ENCODE measurements around the gene SBF2.

The SBF2 gene

GRCh38 chr11:9838229-9838628 is 455.8 kb downstream of the SBF2 start:
- DNase-seq = no peak

DNA sequence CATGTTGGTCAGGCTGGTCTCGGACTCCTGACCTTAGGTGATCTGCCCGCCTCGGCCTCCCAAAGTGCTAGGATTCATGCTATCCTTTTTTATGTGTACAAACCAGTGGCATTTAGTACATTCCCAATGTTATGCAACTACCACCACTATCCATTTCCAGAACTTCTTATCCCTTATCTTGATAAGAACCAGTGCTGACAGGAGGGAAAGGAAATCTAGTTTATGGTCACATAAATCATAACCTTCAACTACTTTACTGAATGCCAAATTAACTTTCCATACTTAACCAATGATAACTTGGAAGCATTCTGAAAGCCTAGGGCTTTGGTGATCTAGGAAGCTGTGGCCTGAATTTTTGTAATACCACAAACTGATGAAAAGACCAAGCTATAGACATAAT is 459.7 kb downstream of the SBF2 start:
- DNase-seq = no peak

GRCh38 chr11:9831122-9831521 is 462.9 kb downstream of the SBF2 start:
- DNase-seq = peak; percentile 46

- no peak for DNase-seq
Measured at GRCh38 chr11:9827708-9828107, 466.3 kb downstream of the SBF2 start.

DNA sequence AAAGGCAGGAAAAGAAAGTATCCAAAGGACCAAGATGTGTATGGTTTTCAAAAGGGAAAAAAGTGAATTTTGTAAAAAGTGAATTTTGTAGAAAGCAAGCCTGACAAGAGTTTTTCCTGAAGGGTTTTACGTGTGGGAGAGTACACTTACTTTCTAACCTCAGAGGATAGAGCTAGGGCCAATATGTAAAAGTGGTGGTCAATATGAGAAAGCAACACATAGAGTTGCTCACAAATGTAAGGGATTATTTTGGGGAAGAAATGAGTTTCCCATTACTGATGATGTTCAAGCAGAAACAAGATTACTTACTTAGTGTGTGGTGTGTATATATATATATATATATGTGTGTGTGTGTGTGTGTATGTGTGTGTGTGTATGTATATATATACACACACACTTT is 467.6 kb downstream of the SBF2 start:
- DNase-seq = no peak

DNA sequence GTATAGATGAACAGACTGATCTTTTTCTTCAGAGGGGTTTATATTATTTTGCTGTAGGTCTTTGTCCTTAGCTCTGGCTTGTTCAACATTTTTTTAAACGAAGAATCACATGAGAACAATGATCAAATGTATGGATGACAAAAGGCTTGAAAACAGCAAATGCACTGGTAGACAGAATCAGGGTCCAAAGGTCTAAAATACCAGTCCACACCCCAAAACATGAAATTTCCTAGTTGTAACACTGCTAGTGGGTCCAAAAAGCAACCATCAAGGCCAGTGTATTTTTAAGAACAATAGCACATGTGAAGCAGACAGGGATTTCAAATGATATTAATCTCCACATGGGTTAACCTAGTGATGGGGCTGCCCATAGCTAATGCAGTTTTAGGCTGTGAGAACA is 468.1 kb downstream of the SBF2 start:
- no peak for DNase-seq

DNA sequence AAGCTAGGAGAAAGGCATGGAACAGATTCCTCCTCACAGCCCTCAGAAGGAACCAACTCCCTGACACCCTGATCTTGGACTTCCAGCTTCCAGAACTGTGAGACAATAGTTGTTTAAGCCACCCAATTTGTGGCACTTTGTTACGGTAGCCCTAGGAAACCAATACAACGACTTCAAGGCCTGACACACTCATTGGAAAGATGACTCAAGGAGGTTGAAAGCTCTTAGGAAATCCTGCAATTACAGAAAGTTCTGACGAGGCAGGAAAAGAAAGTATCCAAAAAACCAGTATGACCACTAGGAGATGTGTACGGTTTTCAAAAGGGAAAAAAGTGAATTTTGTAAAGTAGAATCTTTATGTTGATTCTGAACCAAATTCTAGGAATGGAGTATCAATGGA is 468.7 kb downstream of the SBF2 start:
- no peak for DNase-seq

DNA sequence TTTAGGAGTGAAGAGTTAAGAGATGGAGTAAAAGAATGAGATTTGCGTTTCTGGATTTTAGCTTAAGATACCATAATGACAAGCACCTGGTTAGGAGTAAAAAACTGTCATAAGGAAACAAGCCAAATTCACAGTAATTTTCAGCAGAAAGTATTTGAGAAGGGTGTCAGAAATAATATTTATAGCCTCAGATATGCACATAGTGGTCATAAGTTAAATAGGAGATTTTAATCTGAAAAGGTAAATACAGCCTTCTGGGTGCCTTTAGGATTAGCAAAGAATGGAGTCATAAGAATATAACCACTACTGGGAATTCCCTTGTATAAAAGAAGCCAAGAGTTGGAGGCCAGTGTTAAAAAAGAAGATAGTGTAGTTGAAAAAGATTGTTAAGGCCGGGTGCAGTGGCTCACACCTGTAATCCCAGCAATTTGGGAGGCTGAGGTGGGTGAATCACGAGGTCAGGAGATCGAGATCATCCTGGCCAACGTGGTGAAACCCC is 470.1 kb downstream of the SBF2 start:
- no peak for DNase-seq

- no peak for DNase-seq
Measured at GRCh38 chr11:9823439-9823838, 470.6 kb downstream of the SBF2 start.

DNA sequence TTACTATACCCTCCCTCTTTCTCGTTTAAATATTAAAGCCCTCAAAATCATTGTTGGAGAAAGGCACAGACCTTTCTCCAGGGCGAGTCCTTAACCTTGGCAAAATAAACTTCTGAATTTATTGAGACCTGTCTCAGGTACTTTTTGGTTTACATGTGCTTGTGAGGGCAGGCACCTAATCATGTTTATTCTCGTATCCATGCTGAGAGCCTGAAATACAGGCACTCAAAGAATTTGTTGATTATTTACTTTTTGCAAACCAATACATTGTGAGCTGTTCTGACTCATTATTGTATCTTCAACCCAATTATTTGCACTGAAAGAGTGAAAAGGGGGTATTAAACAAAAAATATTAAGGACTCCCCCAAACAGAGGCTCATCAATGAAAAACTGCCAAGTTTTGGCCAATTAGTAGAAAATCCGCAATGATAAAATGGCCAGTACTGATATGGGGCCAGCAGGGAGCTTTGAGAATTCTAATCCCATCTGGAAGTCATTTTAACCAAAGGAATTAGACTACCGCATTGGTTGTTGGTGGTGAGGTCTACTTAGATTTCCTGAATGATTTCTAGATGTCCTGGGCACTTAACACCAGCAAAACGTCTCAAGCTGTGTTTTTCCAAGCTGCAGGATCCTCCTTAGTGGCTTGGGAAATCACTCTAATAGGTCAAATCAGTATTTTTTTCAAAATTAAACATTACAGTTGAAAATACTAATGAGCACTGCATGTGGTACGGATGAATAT is 472.8 kb downstream of the SBF2 start:
- no peak for DNase-seq

DNA sequence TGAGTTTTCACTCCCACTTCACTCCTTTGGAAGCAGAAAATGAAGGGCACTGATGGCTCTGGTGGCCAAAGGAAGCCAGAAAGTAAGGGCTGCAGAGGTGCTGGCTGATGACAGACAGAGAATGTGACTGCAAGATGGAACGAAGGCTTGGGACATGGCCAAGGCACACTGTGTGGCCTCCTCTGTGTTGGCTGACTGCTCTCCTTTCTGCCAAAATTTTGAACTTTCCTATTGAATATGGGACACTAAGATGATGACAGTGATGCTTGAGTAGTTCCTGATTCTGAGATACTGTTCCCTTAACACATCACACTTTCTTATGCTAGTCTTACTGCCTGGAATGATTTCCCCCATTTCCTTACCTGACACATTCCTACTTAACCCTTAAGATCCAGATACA is 473.8 kb downstream of the SBF2 start:
- no peak for DNase-seq

DNA sequence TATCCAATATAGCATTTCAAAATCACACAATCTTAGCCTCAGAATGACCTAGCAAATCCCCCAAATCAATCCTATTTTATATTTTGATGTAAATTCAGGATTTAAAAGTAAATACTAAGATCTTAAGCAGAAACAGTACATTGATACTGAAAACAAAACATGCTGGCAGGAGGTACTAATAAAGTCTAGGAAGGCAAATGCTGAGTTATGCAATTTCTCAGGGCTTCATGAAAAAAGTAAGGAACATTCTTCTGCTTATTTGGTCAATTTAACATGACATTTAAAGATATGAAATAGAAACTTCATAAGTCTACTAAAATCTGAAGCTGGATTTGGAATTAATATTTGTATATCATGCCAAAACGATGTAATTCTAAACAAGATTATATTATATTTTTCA is 476.8 kb downstream of the SBF2 start:
- no peak for DNase-seq

- no peak for DNase-seq
Measured at GRCh38 chr11:9815486-9816136, 478.4 kb downstream of the SBF2 start.

GRCh38 chr11:9814108-9814507 is 479.9 kb downstream of the SBF2 start:
- DNase-seq = no peak

DNA sequence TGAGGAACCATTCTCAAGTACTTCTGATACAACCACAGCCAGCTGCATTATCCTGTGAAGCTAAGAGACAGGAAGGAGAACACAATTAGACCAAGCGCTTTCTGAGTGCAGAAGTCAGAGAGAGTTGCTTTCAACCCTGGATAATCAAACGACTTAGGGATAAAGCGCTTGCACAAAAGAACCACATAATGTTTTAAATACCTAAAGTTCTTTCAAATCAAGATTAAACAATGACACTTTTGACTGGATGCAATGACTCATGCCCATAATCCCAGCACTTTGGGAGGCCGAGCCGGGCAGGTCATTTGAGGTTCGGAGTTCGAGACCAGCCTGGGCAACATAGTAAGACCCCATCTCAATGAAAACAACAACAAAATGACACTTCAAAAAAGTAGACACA is 485.1 kb downstream of the SBF2 start:
- DNase-seq = no peak

DNA sequence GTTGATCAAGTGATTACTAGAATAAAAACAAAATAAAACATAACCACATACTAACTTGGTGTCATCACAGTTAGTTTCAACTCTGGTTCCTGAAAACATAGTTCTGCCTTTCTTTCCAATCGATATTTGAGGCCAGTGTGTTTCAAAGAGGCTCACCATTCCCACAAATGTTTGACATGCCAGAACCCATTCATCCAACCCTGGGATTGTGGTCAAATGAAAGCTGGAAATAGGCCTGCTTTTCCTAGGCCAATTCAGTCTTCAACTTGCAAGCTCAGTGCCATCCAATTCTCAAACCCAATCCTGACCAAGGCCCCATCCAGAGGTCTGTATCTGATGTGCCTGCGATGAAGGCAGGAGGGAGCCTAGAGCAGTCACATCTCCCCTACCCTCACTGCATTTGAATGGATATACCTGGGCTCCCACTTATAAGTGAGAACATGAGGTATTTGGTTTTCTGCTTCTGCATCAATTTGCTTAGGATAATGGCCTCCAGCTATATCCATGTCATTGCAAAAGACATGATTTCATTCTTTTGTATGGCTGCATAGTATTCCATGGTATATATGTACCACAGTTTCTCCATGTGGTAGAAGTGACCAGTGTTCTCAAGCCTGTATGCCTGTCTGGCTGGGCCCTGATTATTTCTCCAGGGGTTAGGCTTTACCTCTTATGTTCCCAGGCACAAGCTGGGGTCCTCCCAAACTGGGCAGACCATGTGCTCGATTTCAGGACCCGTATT is 486.9 kb downstream of the SBF2 start:
- DNase-seq = no peak

- no peak for DNase-seq
Measured at GRCh38 chr11:9804419-9804902, 489.6 kb downstream of the SBF2 start.

DNA sequence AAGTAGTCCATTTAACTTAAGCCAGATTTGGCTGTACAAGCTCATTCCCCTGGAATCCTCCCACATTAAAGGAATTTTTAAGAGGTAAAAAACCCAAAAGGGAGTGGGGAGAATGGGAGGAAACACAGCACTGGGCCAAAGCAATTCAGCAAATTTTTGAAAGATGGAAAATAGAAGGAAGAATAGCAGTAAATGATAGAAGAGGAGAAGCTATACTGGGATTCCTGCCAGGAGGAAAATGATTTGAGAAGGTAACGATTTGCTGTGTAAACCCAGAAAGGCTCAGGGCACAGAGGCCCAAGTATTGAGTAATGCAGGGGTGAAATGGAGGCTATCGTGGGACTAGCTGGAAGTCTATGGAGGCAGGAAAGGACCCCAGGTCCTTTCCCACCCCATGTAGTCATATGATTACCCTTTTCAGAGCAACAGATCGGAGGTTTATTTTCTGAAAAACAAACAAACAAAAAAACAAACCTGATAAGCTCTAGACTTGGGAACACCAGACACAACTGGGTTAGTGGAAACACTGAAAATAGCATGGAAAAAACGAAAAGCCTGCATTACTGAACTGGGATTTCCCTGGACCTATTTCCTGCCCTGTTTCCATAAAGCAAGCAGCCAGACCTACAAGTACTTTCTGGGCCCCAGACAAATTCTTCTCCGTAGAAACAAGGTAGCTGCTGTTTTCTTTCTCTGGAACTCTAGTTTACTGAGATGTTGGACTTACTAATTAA is 490.2 kb downstream of the SBF2 start:
- DNase-seq = no peak

DNA sequence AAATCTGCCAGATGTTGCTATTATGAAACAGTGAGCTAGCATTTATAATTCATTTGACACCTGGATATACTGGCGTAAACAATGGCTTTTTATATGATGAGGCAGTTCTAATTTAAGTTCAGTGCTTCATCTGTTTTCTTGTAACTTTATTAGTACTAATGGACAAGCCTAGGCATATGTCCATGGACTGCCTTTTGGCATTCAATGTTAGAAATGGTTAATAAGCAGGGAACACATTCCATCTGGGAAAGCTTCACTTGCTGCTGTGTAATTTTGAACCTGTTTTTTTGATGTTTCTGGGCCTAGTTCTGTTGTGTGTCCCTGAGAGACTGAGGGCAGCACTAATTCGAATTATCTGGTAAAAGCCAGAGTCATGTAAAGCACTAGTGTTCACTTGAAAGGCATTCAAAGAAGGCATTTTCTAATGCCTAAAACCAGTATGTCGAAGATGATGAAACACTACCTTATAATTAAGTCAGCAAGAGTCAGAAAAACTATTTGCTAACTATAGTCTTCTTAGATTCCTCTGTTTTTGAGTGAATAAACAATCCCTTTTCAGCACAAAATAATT is 491.6 kb downstream of the SBF2 start:
- no peak for DNase-seq

DNA sequence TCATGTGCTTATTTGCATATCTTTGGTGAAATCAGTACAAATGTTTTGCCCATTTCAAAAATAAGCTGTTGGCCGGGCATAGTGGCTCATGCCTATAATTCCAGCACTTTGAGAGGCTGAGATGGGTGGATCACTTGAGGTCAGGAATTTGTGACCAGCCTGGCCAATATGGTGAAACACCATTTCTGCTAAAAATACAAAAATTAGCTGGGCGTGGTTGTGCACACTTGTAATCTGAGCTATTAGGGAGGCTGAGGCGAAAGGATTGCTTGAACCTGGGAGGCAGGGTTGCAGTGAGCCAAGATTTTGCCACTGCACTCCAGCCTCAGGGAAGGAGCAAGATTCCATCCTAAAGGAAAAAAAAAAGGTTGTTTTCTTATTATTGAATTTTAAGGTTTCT is 494.1 kb downstream of the SBF2 start:
- DNase-seq = no peak

- DNase-seq = no peak
Measured at GRCh38 chr11:9797300-9797699, 496.7 kb downstream of the SBF2 start.

DNA sequence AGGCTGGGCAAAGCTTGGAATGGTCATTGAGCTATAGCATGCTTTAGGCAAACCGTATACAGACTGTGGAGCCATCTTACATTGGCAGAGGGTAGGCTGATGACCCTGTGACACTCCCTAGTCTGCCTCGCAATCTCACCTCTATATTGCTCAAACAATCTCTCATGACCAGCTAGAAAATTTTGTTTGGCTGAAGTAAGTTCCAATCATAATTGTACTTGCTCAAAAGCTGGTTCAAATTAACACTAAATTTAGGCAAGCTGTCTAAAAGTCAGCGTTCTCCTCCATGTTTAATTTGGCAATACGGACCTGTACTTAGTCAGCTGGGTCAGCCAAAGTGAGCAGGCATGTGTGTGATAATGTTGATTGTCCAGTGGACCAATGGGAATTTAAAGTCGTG is 497.2 kb downstream of the SBF2 start:
- no peak for DNase-seq

GRCh38 chr11:9796266-9796665 is 497.8 kb downstream of the SBF2 start:
- DNase-seq = no peak

Data from NCI-H2029 (cell line).